ENCODE measurements around the gene RNF222. TPM values are rescaled to one million over a fixed set of nuclear protein-coding genes. Genes with fewer than 3 reads are reported as not detected.

The RNF222 gene
- total and polyA plus RNA-seq, 2 of the 8 experiments (the other 6 are each of a cell fraction or from before 2014, with no cell fraction given): not detected

GRCh38 chr17:8387914-8388651, 9.5 kb downstream of the RNF222 start (continued):
- TF ChIP-seq SP1 (IDR thresholded peaks at IDR 0.05; ENCODE audit: low read depth, low read length) (no peak), POLR2A (IDR thresholded peaks at IDR 0.05; ENCODE audit: control extremely low read depth in 1 of 2, low read depth in 2 of 2, low read length in 2 of 2) (no peak), RXRA (IDR thresholded peaks at IDR 0.05; ENCODE audit: insufficient read depth, low read depth, low read length) (no peak), RFX5 (IDR thresholded peaks at IDR 0.05; ENCODE audit: borderline replicate concordance, low read depth, low read length) (no peak)

Data from H1 (cell line).